Measurements from ENCODE around the gene AUP1.
"Not testable (repeated sequence)": the region's sequence is repeated elsewhere in the genome, so short reads cannot be mapped to it uniquely, and the experiment has no call there.

The AUP1 gene, protein sequence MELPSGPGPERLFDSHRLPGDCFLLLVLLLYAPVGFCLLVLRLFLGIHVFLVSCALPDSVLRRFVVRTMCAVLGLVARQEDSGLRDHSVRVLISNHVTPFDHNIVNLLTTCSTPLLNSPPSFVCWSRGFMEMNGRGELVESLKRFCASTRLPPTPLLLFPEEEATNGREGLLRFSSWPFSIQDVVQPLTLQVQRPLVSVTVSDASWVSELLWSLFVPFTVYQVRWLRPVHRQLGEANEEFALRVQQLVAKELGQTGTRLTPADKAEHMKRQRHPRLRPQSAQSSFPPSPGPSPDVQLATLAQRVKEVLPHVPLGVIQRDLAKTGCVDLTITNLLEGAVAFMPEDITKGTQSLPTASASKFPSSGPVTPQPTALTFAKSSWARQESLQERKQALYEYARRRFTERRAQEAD

DNA sequence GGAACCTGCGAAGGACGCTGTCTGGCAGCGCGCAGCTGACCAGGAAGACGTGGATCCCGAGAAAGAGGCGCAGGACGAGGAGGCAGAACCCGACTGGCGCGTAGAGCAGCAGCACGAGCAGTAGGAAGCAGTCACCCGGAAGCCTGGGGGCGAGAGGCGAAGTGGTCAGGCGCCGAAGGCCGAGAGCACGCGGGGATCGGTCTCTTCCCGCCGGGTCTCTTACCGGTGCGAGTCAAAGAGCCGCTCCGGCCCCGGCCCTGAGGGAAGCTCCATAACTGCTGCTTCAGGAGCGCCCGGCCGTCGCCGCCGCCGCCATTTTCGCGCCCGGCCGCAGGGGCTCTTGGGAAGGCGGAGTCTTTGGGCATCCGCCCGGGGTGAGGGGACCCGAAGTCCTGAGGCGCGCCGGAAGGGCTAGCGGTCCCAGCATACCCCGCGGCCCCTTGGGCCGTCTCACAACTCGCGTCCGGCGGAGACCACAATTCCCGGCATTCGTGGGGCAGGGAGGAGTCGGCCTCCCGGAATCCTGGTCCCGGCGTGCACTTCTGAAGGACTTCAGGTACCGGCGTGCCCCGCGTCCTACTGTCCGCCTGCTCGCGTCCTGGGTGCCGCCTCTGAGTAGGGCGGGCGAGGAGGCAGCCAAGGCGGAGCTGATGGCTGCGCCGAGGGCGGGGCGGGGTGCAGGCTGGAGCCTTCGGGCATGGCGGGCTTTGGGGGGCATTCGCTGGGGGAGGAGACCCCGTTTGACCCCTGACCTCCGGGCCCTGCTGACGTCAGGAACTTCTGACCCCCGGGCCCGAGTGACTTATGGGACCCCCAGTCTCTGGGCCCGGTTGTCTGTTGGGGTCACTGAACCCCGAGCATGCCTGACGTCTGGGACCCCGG, at the start of gene AUP1, which contains the start of gene HTRA2:
AUP1 (minus strand) TSS at position 350 of the 882 bp plus-strand sequence; CDS start at position 273, 77 bp downstream.
HTRA2 (plus strand) TSS at position 577 of the 882 bp plus-strand sequence; CDS start at position 651, 74 bp downstream.
- DNase-seq (ENCODE audit: low read depth, low spot score): peak; percentile 96

DNA sequence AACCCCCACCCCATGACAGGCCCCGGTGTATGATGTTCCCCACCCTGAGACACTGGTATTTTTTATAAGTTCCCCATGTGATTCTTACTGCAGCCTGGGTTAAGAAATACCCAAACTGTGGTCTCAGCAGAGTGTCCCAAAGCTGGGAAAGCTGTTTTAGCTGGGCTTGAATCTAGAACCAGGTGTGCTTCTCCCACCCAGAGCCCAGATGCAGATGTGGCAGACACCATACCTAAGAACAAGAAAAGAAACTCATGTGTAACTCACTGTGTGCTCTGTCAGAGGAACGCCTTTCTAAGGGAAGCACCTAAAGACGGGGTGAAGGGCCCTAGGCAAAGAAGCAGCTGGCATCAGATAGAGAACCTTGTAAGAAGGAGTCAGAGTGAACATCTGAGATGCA, 48.9 kb upstream of the AUP1 start:
- DNase-seq (ENCODE audit: low read depth, low spot score): no peak

DNA sequence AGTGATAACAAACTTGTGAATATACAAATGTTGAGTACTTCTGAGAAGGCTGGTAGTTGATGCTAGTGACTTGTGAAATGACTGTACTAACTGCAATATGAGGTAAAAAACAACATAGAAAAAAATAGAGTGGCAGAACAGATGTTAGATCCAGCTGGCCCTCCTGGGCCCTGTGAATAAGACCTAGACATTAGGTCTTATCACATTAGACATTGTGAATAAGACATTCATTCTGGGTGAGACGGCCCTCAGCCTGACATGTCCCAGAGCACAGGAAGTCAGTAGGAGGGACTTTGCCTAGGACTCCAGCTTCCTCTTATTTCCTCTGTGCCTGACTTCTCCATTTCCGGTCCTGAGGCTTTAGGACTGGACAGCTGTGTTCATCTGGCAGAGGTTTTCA, 47.9 kb upstream of the AUP1 start:
- no peak for DNase-seq (ENCODE audit: low read depth, low spot score)

DNA sequence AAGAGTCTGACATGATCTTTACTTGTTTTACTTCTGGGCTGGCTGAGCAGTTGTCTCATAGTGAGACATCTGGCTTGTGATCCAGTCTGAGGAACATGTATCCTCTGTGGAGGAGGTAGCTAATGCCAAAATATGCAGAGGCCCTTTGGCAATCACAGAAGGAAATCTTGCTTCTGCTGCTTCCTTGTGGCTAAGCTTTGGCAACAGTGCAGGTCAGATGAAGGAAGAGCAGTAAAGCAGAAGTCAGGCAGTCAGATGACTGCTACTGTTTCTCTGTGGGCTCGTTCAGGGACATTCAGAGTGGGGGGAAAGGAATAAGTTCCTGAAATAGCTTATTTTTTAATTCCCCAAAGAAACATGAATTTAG, 47.3 kb upstream of the AUP1 start:
- no peak for DNase-seq (ENCODE audit: low read depth, low spot score)

DNA sequence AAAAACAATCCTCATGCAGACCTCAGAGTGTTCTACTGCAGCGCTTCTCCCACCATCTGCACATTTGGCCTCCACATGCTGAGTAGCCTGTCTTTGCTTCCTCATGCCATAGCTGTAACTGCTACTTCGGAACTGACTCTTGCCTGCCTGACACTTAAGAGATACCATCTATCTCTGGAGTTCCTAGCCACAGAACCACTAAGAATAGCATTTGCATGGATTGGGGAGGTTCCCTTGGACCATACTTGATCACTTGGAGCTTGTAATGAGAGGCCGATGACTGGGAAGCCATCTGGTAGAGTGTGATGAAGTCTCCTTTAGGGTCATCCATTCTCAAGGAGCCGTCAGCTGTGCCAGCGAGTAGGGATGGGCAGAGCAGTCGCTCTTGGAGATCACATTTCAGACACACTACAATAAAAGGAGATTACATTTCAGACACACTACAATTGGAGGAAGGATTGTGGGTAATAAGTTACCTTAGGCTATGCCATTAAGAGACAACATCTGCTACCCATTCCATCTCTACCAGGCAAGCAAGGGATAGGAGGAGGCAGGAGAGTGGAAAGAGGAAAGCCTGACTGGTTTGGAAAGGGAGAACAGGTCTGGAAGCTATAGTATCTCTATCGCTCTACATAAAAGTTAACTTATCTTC, 46.8 kb upstream of the AUP1 start:
- no peak for DNase-seq (ENCODE audit: low read depth, low spot score)

DNA sequence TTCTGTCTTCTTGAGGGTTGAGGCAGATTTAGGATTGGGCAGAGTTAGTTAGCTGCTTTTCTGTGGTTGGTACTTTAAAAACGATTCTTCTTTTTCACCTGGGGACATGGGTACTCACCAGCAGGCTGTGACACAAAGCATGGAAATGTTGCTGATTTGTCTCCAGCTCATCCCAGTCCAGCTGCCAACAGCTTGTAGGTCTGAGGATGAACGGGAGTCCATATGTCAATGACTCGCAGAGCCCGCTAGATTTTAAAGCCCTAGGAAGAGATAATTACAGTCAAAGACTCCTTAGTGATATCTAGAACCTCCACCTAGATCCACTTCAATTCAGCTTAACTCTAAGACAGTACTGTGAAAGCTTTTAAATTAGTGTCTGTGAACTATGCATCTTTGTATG, 45.8 kb upstream of the AUP1 start:
- DNase-seq (ENCODE audit: low read depth, low spot score): no peak

DNA sequence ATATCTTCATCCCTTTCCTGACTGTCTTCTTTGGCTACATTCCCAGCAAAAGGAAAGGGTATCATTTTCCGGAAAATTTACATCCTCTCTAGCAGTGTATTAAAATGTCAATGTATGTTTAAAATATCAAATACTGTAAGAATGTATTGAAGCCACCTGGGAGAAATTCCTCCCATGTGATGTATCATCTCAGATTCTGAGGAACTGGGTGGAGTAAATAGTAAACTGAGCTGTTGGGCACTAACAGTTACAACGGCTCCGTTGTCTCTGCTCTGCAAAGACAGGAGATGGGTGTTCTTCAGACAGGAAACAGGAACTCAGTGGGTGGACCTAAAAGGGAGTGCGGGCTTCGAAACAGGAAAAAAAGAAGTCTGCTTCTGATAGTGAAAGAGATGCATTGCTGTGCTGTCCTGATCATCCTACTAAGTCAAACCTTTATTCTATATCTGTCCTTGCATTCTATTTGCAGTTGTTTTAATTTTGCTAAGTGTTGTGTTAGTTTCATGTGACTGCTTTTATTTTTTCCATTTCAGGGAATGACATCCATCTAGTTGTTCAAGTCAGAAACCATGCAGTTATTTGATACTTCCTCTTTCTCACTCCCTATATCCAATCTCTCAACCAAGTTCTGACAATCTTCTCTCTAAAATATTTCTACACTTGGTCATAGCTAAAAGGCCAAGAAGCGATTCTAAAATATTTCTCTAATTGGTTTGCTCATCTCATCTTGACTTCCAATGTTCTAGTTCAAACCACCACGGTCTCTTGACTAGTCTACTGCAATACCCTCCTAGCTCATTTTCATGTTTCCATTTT, 44.4 kb upstream of the AUP1 start:
- no peak for DNase-seq (ENCODE audit: low read depth, low spot score)

DNA sequence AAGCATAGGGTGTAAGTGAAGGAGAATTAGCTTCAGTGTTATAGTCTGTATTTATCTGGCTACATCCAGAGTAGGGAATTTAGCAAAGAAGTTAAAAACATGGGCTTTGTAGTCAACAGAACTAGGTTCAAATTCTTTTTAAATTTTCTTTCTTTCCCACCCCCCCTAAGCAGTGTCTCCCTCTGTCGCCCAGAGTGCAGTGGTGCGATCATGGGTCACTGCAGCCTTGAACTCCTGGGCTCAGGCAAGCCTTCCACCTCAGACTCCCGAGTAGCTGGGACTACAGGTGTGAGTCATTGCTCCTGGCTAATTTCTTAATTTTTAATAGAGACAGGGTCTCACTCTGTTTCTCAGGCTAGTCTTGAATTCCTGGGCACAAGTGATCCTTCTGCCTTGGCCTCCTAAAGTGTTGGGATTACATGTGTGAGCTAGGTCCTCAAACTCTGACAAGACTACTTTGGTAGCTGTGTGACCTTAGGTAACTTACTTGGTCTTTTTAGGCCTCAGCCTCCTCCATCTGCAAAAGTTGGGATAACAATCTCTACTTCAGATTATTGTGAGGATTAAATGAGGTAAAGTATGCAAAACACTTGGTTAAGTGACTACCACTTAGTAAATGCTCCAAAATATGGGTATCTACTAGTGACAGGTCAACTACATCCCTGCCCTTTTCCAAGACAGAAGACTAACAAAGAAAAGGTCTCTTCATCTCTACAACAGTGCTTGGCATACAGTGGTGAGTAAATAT, 42.8 kb upstream of the AUP1 start:
- no peak for DNase-seq (ENCODE audit: low read depth, low spot score)

DNA sequence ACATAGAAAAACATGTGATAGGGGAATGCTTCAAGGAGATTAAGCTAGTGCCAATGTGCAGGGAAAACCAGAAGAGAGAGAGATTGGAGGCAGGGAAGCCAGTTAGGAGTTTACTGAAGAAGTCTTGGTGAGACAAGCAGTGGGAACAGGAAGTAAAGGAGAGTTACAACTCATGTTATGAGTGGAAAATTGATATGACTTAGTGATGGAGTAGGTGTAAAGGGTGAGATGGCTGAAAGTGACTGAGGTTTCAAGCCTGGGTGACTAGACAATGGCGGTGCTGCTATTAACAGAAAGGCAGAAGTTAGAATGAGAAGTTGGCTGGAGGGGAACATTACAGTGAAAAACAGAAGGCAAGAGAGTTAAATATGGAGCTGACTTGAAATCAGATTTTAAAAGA, 41.6 kb upstream of the AUP1 start:
- no peak for DNase-seq (ENCODE audit: low read depth, low spot score)

DNA sequence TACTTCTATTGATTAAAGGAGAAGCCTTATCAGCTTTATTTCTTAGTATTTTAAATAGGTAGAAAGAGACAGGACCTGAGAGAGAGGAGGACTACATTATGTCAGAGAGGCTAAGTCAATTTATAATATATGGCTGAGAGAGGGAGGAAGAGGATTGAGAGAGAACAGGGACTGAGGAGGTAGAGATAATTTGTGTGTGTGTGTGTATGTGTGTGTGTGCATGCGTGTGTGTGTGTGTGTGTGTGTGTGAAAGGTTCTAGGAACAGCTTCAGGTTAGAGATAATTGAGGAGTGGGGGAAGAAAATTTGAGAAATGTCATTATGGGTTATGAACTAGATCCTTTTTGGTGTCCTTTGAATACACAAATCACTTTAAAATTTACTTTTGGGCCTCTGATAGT, 40.2 kb upstream of the AUP1 start:
- no peak for DNase-seq (ENCODE audit: low read depth, low spot score)

DNA sequence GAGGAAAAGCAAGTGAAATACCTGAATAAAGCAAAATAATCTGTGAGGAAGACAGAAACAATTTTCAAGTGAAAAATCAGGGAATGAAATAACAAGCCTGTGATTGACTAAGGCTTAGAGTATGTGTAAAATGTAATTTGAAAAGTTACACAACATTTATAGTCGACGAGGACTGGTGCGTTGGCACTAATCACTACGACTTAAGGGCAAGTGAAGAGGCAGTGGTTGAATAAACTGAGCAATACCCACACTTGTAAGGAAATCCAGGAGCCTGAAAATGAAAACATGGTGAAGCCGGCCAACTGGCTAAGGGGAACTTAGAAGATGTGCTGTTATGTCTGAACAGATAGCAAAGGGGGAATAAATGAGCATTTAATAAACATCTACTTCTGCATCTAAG, 38.4 kb upstream of the AUP1 start:
- DNase-seq (ENCODE audit: low read depth, low spot score): no peak

DNA sequence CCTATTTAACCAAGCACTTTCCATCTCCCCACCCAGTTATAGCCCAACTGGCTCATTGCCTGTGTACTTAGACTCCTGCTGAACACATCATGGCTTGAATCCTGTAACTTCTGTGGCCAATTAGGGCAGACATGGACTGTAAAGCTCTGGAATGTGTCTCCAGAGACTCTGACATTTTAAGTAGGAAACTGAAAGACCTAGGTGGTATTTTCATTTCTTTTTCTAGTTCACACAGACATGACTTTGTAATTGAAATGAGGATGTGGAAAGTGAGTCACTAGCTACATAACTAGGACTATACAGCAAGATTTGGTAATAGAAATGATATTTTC, 37.2 kb upstream of the AUP1 start:
- no peak for DNase-seq (ENCODE audit: low read depth, low spot score)

DNA sequence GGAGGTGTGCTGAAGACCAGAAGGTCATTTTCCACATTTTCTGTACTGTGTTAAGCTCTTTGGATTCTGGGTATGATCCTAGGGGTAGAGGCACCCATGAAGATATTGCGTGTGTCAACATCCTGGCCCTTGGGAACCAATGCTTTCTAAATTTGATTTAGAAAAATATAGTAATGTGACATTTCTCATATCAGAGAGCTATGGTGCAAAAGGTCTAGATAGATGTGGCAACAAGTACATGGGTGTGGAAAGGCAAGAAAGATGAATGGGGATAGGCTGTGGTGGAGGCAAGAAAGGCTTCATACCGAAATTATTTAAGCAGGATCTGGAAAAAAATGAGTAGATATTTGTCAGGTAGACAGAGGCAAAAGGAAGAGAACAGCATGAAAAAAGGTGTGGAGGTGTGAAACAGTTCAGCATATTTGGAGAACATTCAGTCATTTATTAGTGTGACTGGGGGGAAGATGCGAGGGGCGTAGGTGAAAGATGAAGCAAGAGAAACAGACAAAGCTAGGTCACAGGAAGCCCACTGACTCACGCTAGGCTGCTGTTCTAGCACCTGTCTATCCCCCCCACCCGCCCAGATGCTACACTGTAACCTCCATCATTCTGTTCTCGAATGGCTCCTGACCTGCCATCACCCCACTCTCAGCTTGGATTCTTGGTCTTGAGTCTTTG, 36.7 kb upstream of the AUP1 start:
- DNase-seq (ENCODE audit: low read depth, low spot score): no peak

DNA sequence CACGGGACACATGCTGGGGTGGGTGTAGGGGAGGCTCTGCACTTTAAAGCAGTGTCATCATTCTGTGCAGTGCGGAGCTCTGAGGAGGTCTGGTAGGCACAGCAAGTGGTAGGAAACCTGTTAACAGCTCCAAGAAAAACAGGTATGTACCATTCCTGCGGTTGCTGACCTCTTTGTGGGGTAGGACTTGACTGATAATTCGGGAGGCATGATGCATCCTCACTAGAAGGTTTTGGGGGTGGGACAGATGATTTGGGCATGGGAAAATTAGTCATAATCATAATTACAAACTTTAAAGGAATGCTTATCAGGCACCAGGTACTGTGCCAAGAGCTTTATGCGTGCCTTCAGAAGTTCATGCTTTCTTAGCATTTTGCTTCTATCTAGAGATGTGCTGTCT, 34.7 kb upstream of the AUP1 start:
- DNase-seq (ENCODE audit: low read depth, low spot score): no peak

DNA sequence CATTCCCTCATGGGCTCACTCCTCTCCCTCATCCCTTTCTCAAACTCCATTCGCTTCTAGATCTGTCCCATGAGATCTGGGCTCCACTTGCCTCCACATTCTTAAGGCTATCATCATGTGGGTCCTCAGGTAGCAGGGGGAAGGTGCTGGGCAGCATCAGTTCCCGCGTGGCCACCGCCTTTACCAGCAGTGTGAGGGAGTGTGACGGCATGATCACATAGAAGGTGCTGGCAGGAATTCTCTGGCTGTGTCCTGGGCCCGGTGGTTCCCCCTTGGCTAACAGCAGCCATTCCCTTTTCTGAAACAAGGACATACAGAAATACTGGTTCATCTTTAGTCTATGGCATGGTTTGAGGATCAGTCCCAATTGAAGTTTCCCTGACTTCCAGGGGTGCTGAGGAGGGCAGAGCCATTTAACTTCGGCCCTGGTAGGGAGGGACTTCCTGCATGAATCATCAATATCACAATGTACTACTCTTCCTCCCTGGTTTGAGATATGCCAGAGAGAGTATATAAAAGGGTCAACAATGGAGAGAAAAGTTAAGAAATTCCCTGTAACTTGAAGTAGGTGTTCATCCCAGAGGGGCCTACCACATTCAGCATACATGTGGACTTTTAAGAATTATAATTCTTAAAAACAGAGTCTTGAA, 32.7 kb upstream of the AUP1 start:
- DNase-seq (ENCODE audit: low read depth, low spot score): no peak

DNA sequence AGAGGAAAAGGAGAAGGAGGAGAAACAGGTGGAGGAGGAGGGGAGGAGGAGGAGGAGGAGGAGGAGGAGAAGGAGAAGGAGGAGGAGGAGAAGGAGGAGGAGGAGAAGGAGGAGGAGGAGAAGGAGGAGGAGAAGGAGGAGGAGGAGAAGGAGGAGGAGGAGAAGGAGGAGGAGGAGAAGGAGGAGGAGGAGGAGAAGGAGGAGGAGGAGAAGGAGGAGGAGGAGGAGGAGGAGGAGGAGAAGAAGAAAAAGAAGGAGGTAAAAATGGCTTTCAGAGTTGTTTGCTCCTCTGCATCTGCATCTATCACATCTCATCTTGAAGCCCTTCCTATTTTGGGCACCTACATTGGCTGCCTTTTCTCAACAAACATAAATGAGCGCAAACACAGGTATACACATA, 31.5 kb upstream of the AUP1 start:
- not testable (repeated sequence) for DNase-seq (ENCODE audit: low read depth, low spot score)

DNA sequence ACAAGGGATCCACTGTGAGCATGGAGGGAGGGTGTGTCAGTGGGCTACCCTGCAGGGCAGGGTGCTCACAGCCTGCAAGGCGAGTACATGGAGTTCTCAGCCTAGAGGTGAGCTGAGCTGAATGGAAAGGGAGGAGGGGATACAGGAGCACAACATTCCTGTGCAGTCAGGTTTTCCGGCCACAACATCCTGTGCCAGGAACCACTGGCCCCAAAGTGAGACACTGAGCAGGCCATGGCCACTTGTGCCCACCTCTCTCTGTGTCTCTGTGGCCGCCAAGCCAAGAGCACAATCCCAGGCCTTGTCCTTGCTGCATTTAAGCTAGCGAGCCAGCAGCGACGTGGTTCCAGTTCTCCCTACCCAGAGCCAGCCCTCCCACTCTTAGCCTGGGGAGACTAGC, 31.1 kb upstream of the AUP1 start:
- no peak for DNase-seq (ENCODE audit: low read depth, low spot score)

DNA sequence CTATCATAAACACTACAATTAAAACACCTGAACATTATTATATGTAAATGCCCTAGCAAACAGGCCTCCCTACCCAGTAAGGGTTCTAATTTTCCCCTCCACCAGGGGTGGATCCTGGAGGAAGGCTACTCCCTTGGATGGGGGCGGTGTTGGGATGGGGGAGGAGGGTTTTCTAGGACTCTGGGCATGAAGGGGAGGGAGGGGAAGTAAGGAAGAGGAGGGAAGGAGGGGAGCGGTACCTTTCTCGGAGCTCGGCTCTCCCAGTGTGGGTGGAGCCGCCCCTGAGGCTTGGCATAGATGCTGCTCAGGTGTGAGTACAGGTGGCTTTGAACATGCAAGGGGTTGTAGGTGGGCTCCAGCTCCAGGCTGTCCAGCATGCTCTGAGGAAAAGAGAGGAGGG, 30.4 kb upstream of the AUP1 start:
- DNase-seq (ENCODE audit: low read depth, low spot score): no peak

DNA sequence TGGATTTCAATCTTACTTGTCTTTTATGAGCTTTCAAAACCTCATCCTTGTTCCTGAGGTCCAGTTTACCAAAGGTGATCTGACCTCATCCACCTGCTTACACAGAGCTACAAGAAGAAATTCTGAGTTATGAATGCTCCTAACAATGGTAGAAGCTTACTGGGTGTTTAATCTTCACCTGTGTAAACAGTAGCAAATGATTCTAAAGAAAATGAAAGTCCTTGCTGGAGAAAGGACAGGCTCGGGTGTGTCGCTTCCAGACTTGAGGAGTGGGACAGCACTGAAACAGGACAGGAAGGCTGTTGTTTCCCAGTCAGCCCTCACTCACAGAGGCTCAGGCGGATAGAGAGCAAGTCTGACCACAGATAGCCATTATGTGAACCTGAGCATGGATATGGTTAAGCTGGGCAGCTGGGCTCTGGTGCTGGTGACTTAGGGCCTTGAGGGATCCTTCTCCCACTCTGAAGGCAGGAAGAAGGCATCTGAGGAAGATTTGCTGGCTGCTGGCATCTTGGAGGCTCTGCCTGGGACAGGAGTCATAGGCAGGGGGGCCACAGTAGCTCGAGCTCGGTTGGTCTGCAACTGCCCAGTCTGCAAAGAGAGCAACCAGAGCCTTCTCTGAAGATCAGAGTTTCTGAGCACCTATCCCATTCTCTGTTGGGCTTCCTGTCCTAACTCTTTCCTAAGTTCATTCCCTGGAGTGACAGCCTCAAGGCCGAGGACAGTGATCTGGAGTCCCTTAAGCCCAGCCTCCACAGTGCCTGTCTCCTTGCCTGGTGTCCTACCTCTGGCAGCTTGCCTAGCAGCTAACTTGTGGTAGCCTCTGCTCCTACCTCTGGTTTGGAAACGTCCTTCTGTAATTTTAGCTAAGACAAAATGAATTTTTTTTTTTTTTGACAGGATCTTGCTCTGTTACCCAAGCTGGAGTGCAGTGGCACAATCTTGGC, 29.1 kb upstream of the AUP1 start:
- no peak for DNase-seq (ENCODE audit: low read depth, low spot score)

Data from iPS DF 19.7 (cell line).